Parathyroid adenoma (tissue), 2 donors: Measurements from ENCODE around the gene PLIN3.
"Not testable (repeated sequence)": the region's sequence is repeated elsewhere in the genome, so short reads cannot be mapped to it uniquely, and the experiment has no call there.

Experiments used
- H2AFZ ChIP-seq: fragments of 300-600 bp; sonication (generic); one replicate; pipeline ENCODE4 v1.7.0; 2017; ENCODE audit warnings: antibody characterized with exemption, mild to moderate bottlenecking
- H3K27ac ChIP-seq: fragments of 300-600 bp; sonication (generic); one replicate; pipeline ENCODE4 v1.7.0; 2017
- H3K27me3 ChIP-seq: fragments of 300-600 bp; sonication (generic); one replicate; pipeline ENCODE4 v1.7.0; 2017; ENCODE audit warnings: low read length; ENCODE audit not compliant: control insufficient read depth, insufficient read depth
- H3K36me3 ChIP-seq: fragments of 300-600 bp; sonication (generic); one replicate; pipeline ENCODE4 v1.7.0; 2017; ENCODE audit warnings: low read length; ENCODE audit not compliant: control insufficient read depth, insufficient read depth
- H3K4me1 ChIP-seq: fragments of 300-600 bp; sonication (generic); one replicate; pipeline ENCODE4 v1.7.0; 2017; ENCODE audit warnings: control low read depth
- H3K4me2 ChIP-seq: fragments of 300-600 bp; sonication (generic); one replicate; pipeline ENCODE4 v1.7.0; 2017; ENCODE audit warnings: low read length
- H3K4me3 ChIP-seq: fragments of 300-600 bp; sonication (generic); one replicate; pipeline ENCODE4 v1.7.0; 2017; ENCODE audit warnings: low read depth, low read length
- H3K79me2 ChIP-seq: fragments of 300-600 bp; sonication (generic); one replicate; pipeline ENCODE4 v1.7.0; 2017; ENCODE audit warnings: control low read depth
- H3K9ac ChIP-seq: fragments of 300-600 bp; sonication (generic); one replicate; pipeline ENCODE4 v1.7.0; 2017; ENCODE audit warnings: mild to moderate bottlenecking
- H3K9me3 ChIP-seq: fragments of 300-600 bp; sonication (generic); one replicate; pipeline ENCODE4 v1.7.0; 2017; ENCODE audit warnings: low read length; ENCODE audit not compliant: control insufficient read depth
- CTCF ChIP-seq: fragments of 300-600 bp; sonication (generic); IDR thresholded peaks from one replicate; pipeline ENCODE4 v1.7.0; 2017; ENCODE audit warnings: antibody characterized with exemption, mild to moderate bottlenecking
- donor health status: primary hyperparathyroidism.

The PLIN3 gene

GRCh38 chr19:4859697-4860096, 7.8 kb downstream of the PLIN3 start:
- Histone ChIP-seq H3K4me3 (no peak overlapping the region), H3K4me1 (no peaks in the 10 kb centered on the region)

GRCh38 chr19:4856468-4856867, 11.0 kb downstream of the PLIN3 start:
- H3K4me1 ChIP-seq, H3K9me3 ChIP-seq, H3K4me2 ChIP-seq, H3K4me3 ChIP-seq, H3K27ac ChIP-seq, H3K9ac ChIP-seq, H2AFZ ChIP-seq, H3K36me3 ChIP-seq, H3K79me2 ChIP-seq, H3K27me3 ChIP-seq: not testable (repeated sequence)

More at GRCh38 chr19:4859697-4860096, 7.8 kb downstream of the PLIN3 start:
- H3K9ac ChIP-seq = no peak overlapping the region
- no peak overlapping the region for H3K4me2 ChIP-seq
- no peak overlapping the region for H2AFZ ChIP-seq
- TF ChIP-seq CTCF = no peak
- no peaks in the 10 kb centered on the region for H3K9me3 ChIP-seq
- no peaks in the 10 kb centered on the region for H3K36me3 ChIP-seq
- no peaks in the 10 kb centered on the region for H3K27me3 ChIP-seq
- H3K79me2 ChIP-seq = no peaks in the 10 kb centered on the region
- no peak overlapping the region for H3K27ac ChIP-seq

GRCh38 chr19:4853506-4853905, 14.0 kb downstream of the PLIN3 start:
- not testable (repeated sequence) for H3K27me3 ChIP-seq, H3K4me2 ChIP-seq, H3K4me1 ChIP-seq, H3K79me2 ChIP-seq, H3K9me3 ChIP-seq, H2AFZ ChIP-seq, H3K27ac ChIP-seq, H3K36me3 ChIP-seq, H3K4me3 ChIP-seq, H3K9ac ChIP-seq

- H3K9ac ChIP-seq = no peak overlapping the region
- no peaks in the 10 kb centered on the region for H3K36me3 ChIP-seq
- H3K9me3 ChIP-seq = no peaks in the 10 kb centered on the region
- no peaks in the 10 kb centered on the region for H3K79me2 ChIP-seq
- H3K27ac ChIP-seq = no peak overlapping the region
- H3K4me3 ChIP-seq = no peak overlapping the region
- no peak for TF ChIP-seq CTCF
- no peaks in the 10 kb centered on the region for H3K4me1 ChIP-seq
- H3K27me3 ChIP-seq = no peaks in the 10 kb centered on the region
- no peak overlapping the region for H3K4me2 ChIP-seq
- no peak overlapping the region for H2AFZ ChIP-seq
Measured at GRCh38 chr19:4852484-4852883, 15.0 kb downstream of the PLIN3 start.

- no peak overlapping the region for H3K4me3 ChIP-seq
- no peak overlapping the region for H3K9ac ChIP-seq
- H3K9me3 ChIP-seq = no peaks in the 10 kb centered on the region
- no peaks in the 10 kb centered on the region for H3K4me1 ChIP-seq
- H3K27ac ChIP-seq = no peak overlapping the region
- H3K79me2 ChIP-seq = no peaks in the 10 kb centered on the region
- no peak overlapping the region for H3K4me2 ChIP-seq
- no peaks in the 10 kb centered on the region for H3K27me3 ChIP-seq
- peak; percentile 75 for TF ChIP-seq CTCF
- no peak overlapping the region for H2AFZ ChIP-seq
- H3K36me3 ChIP-seq = no peaks in the 10 kb centered on the region
Measured at GRCh38 chr19:4851551-4852290, 15.7 kb downstream of the PLIN3 start.

GRCh38 chr19:4849019-4849418, 18.4 kb downstream of the PLIN3 start:
- Histone ChIP-seq H3K27ac (no peak overlapping the region), H3K79me2 (no peaks in the 10 kb centered on the region), H3K9ac (no peak overlapping the region), H3K27me3 (no peaks in the 10 kb centered on the region), H3K4me2 (no peak overlapping the region), H3K36me3 (no peaks in the 10 kb centered on the region), H3K4me3 (no peak overlapping the region), H3K4me1 (no peaks in the 10 kb centered on the region), H3K9me3 (no peaks in the 10 kb centered on the region), H2AFZ (no peak overlapping the region)
- no peak for TF ChIP-seq CTCF
